ENCODE results near the gene NEURL3. TPM values are rescaled to one million over a fixed set of nuclear protein-coding genes. Genes with fewer than 3 reads are reported as not detected.

The NEURL3 gene
- total and polyA plus RNA-seq, 7 donors = 0.36 to 6.4 (median 3.5) TPM; not detected in 3

- Histone ChIP-seq H3K27ac (peak overlapping the region in 3 of 4 donors; percentile 5 to 99 (median 97)), H3K4me3 (no peak overlapping the region), H3K9me3 (no peaks in the 10 kb centered on the region), H3K27me3 (no peaks in the 10 kb centered on the region), H3K4me1 (peaks cover 0 to 58% (median 48%) of the 10 kb centered on the region in 4 donors), H3K36me3 (peaks cover 0 to 5% (median 0%) of the 10 kb centered on the region in 4 donors)
- WGBS, 2 donors = 88 to 92% methylated on average over 5 of the region's 5 CpGs
- TF ChIP-seq EP300 (IDR thresholded peaks at IDR 0.05) = no peak
- TF ChIP-seq CTCF (IDR thresholded peaks at IDR 0.05) = no peak
- no peak for TF ChIP-seq POLR2A (IDR thresholded peaks at IDR 0.05)
- no peak for TF ChIP-seq POLR2AphosphoS5 (IDR thresholded peaks at IDR 0.05)
- no peak for DNase-seq
- intact Hi-C loops (cut with DNase I) = no loop called here
Observed at GRCh38 chr2:96540136-96540535, 35.0 kb upstream of the NEURL3 start.

GRCh38 chr2:96539215-96539920 lies 34.2 kb upstream of the NEURL3 start:
- DNase-seq = no peak
- Histone ChIP-seq H3K36me3 (peaks cover 0 to 5% (median 0%) of the 10 kb centered on the region in 4 donors), H3K4me1 (peaks cover 0 to 66% (median 56%) of the 10 kb centered on the region in 4 donors), H3K4me3 (peak overlapping the region in 2 of 4 donors; percentile 94 to 99), H3K9me3 (no peaks in the 10 kb centered on the region), H3K27ac (peak overlapping the region; percentile 97 to 99 (median 98)), H3K27me3 (no peaks in the 10 kb centered on the region)
- TF ChIP-seq EP300 (IDR thresholded peaks at IDR 0.05) (no peak), POLR2A (IDR thresholded peaks at IDR 0.05) (no peak), POLR2AphosphoS5 (IDR thresholded peaks at IDR 0.05) (no peak), CTCF (IDR thresholded peaks at IDR 0.05) (no peak)
- WGBS, 2 donors = 70 to 88% methylated on average over 9 of the region's 9 CpGs
- intact Hi-C loops (cut with DNase I) = loop anchor here (5.0 to 10.0 kb wide), 5 partner anchors 98 to 332 kb away; partner anchors contain the start of genes CNNM4, KANSL3, NCAPH and STARD7

- TF ChIP-seq CTCF (IDR thresholded peaks at IDR 0.05) = no peak
- peak in 3 of 4 donors; percentile 60 to 86 (median 74) for TF ChIP-seq POLR2AphosphoS5 (IDR thresholded peaks at IDR 0.05)
- peak in 2 of 4 donors; percentile 46 to 69 for TF ChIP-seq EP300 (IDR thresholded peaks at IDR 0.05)
- TF ChIP-seq POLR2A (IDR thresholded peaks at IDR 0.05) = peak in 1 of 2 donors; percentile 45
- Histone ChIP-seq H3K4me1 (peaks cover 0 to 73% (median 63%) of the 10 kb centered on the region in 4 donors), H3K27ac (peak overlapping the region; percentile 97 to 99 (median 98)), H3K36me3 (peaks cover 0 to 5% (median 0%) of the 10 kb centered on the region in 4 donors), H3K4me3 (peak overlapping the region; percentile 86 to 99 (median 96)), H3K9me3 (no peaks in the 10 kb centered on the region), H3K27me3 (no peaks in the 10 kb centered on the region)
- DNase-seq = peak; percentile 86
- intact Hi-C loops (cut with DNase I) = loop anchor here (5.0 to 10.0 kb wide), 5 partner anchors 99 to 331 kb away; partner anchors contain the start of genes CNNM4, KANSL3, NCAPH and STARD7
- 12% methylated on average over 24 of the region's 24 CpGs for WGBS, 2 donors
Observed at GRCh38 chr2:96538487-96539214, 33.5 kb upstream of the NEURL3 start.

- intact Hi-C loops (cut with DNase I) = loop anchor here (5.0 to 10.0 kb wide), 5 partner anchors 99 to 331 kb away; partner anchors contain the start of genes CNNM4, KANSL3, NCAPH and STARD7
- no peak for DNase-seq
- H3K27ac ChIP-seq = peak overlapping the region; percentile 97 to 99 (median 98)
- TF ChIP-seq POLR2AphosphoS5 (IDR thresholded peaks at IDR 0.05) (peak in 1 of 4 donors; percentile 1), EP300 (IDR thresholded peaks at IDR 0.05) (no peak)
- H3K36me3 ChIP-seq = peaks cover 0 to 2% (median 0%) of the 10 kb centered on the region in 4 donors
- H3K4me3 ChIP-seq = peak overlapping the region; percentile 86 to 99 (median 96)
- 7% methylated on average over 36 of the region's 36 CpGs for WGBS, 2 donors
- H3K9me3 ChIP-seq = no peaks in the 10 kb centered on the region
- no peaks in the 10 kb centered on the region for H3K27me3 ChIP-seq
- peaks cover 0 to 81% (median 71%) of the 10 kb centered on the region in 4 donors for H3K4me1 ChIP-seq
Observed at GRCh38 chr2:96537734-96538486, 32.8 kb upstream of the NEURL3 start.

Data from sigmoid colon (tissue), 7 donors.